ENCODE data around the gene CNNM3.

CNNM3 gene

GRCh38 chr2:96881349-96882195 is 65.5 kb downstream of the CNNM3 start:
- DNase-seq, result no peak

GRCh38 chr2:96882230-96882629 is 66.2 kb downstream of the CNNM3 start:
- DNase-seq, result no peak

DNA sequence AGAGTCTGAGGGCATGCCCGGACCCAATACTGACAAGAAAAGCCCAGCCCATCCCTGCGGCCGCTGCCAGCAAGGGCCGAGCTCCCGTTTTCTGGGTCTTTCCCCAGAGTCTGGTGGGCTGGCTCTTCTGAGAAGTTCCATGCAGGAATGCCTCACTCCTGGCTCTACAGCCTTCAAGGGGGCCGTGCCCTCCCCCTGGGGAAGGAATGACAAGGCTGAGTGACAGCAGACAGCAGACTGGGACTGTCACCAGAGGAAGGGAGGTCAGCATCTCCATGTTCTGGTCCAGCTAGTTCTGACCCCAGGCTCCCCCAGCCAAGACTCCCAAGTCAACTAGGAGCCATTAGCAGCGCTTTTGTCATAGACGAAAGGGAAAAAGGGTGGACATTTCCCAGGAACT is 66.8 kb downstream of the CNNM3 start:
- no peak for DNase-seq

DNA sequence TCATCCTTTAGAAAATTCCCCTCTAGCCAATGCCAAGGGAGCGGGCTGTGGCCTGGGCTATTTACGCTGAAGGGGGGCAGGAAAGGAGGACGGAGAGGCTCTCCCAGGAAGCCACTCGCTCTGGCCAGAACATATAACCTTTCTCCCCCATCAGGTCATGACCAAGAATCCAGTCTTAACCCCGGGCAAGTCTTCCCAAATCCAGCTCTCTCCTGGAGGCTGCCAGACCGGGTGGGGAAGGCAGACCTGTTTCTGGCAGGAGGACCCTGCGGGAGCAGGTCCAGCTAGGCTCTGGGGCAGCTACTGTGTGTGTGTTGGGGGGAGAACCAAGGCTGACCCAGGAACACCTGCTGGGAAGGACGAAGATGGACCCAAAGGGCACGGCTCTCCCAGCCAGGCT is 67.2 kb downstream of the CNNM3 start:
- no peak for DNase-seq

Data from NCI-H1694 (cell line).